Measurements from ENCODE around the gene PPIE.

The PPIE gene

GRCh38 chr1:39720094-39720999, 18.3 kb upstream of the PPIE start:
- DNase-seq (ENCODE audit: low spot score) (peak; percentile 45), FAIRE-seq (no peak)

- FAIRE-seq: no peak
Measured at GRCh38 chr1:39721664-39722063, 17.0 kb upstream of the PPIE start.

GRCh38 chr1:39722495-39722894, 16.2 kb upstream of the PPIE start:
- FAIRE-seq (no peak), DNase-seq (ENCODE audit: low spot score) (no peak)

More at GRCh38 chr1:39721664-39722063, 17.0 kb upstream of the PPIE start:
- no peak for DNase-seq (ENCODE audit: low spot score)

- DNase-seq (ENCODE audit: low spot score): no peak
- FAIRE-seq: no peak
Measured at GRCh38 chr1:39726600-39726999, 12.1 kb upstream of the PPIE start.

GRCh38 chr1:39727221-39727931, 11.3 kb upstream of the PPIE start:
- DNase-seq (ENCODE audit: low spot score) (no peak), FAIRE-seq (no peak)

- DNase-seq (ENCODE audit: low spot score): no peak
- FAIRE-seq: peak; percentile 53
Measured at GRCh38 chr1:39727932-39728317, 10.8 kb upstream of the PPIE start.

- DNase-seq (ENCODE audit: low spot score): no peak
- no peak for FAIRE-seq
Measured at GRCh38 chr1:39729030-39729429, 9.7 kb upstream of the PPIE start.

GRCh38 chr1:39729842-39730241, 8.8 kb upstream of the PPIE start:
- DNase-seq (ENCODE audit: low spot score) (no peak), FAIRE-seq (no peak)

GRCh38 chr1:39732730-39733129, 6.0 kb upstream of the PPIE start:
- FAIRE-seq (no peak), DNase-seq (ENCODE audit: low spot score) (no peak)

GRCh38 chr1:39733161-39733560, 5.5 kb upstream of the PPIE start:
- no peak for FAIRE-seq
- no peak for DNase-seq (ENCODE audit: low spot score)

- FAIRE-seq (no peak), DNase-seq (ENCODE audit: low spot score) (no peak)
Measured at GRCh38 chr1:39735731-39736130, 3.0 kb upstream of the PPIE start.

- DNase-seq (ENCODE audit: low spot score) (no peak), FAIRE-seq (peak; percentile 17)
Measured at GRCh38 chr1:39737546-39738169, 1.0 kb upstream of the PPIE start.

GRCh38 chr1:39745016-39745670, 6.5 kb downstream of the PPIE start:
- DNase-seq (ENCODE audit: low spot score) (no peak), FAIRE-seq (no peak)

GRCh38 chr1:39751595-39751994, 12.9 kb downstream of the PPIE start:
- no peak for DNase-seq (ENCODE audit: low spot score)
- no peak for FAIRE-seq

- no peak for FAIRE-seq
- DNase-seq (ENCODE audit: low spot score): no peak
Measured at GRCh38 chr1:39752703-39753102, 14.0 kb downstream of the PPIE start.

- FAIRE-seq: no peak
- no peak for DNase-seq (ENCODE audit: low spot score)
Measured at GRCh38 chr1:39753132-39754025, 14.7 kb downstream of the PPIE start.

- FAIRE-seq: no peak
- no peak for DNase-seq (ENCODE audit: low spot score)
Measured at GRCh38 chr1:39754026-39754570, 15.4 kb downstream of the PPIE start.

GRCh38 chr1:39754906-39755504, 16.3 kb downstream of the PPIE start:
- FAIRE-seq (no peak), DNase-seq (ENCODE audit: low spot score) (no peak)

GRCh38 chr1:39755965-39756659, 17.4 kb downstream of the PPIE start:
- DNase-seq (ENCODE audit: low spot score) (no peak), FAIRE-seq (no peak)
